ENCODE results near the gene ZCCHC2. TPM values are rescaled to one million over a fixed set of nuclear protein-coding genes. Genes with fewer than 3 reads are reported as not detected.

The ZCCHC2 gene
- total and polyA plus RNA-seq, 2 of the 8 experiments (the other 6 are each of a cell fraction or from before 2014, with no cell fraction given): 13.5 to 18.6 TPM

DNA sequence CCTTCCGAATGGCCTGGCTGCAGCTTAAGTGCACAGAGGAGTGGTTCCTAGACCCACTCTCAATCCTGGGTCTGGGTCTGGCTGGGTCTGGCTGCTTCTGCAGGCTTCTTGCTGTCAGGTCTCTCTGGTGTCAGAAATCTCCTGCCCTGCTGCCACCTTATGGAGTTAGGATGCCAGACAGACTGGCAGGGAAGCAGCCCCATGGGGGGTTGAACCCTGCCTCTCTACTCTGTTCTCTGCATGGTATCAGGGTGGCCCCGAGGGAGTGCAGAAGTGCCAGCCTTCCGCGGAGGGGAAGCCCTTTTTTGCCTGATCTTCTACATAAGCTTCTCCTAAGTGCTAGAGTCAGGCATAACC is 89.4 kb downstream of the ZCCHC2 start:
- Histone ChIP-seq H3K14ac (ENCODE audit: insufficient read length) (no peak overlapping the region), H3K4ac (replicated peaks; ENCODE audit: insufficient read length, low read depth, low read length) (no peak overlapping the region), H3K9ac (replicated peaks in 1 of 4; ENCODE audit: extremely low read depth in 1 of 4, low read depth in 3 of 4, low read length in 3 of 4) (no peak overlapping the region), H3K4me2 (ENCODE audit: insufficient read depth in 1 of 2, low read depth in 2 of 2, low read length in 2 of 2) (peak overlapping the region in 1 of 2 experiments; percentile 29; a peak in 2 of 4 replicates), H4K8ac (ENCODE audit: extremely low read depth, insufficient read depth, low read length) (0 out of 2 replicates have a peak overlapping the region, but pooled peaks have one; percentile 19), H3K9me3 (ENCODE audit: insufficient read depth in 2 of 2, low read depth in 1 of 2, low read length in 1 of 2) (no peaks in the 10 kb centered on the region), H3K23me2 (ENCODE audit: low read depth, low read length) (peaks cover 2% of the 10 kb centered on the region), H3K4me3 (ENCODE audit: extremely low read depth in 1 of 4, insufficient read depth in 2 of 4, low read depth in 3 of 4, low read length in 4 of 4) (no peak overlapping the region), H2AFZ (ENCODE audit: low read length) (peak overlapping the region; percentile 60), H2BK20ac (ENCODE audit: low read length) (no peak overlapping the region), H3K79me1 (ENCODE audit: low read depth, low read length) (no peaks in the 10 kb centered on the region), H2AK5ac (ENCODE audit: low read depth, low read length) (no peak overlapping the region), H2BK5ac (ENCODE audit: low read depth, low read length) (no peak overlapping the region), H3K79me2 (ENCODE audit: control insufficient read depth in 1 of 2, insufficient read depth in 2 of 2, low read length in 2 of 2) (no peaks in the 10 kb centered on the region), H3K36me3 (ENCODE audit: control insufficient read depth in 2 of 4, insufficient read depth in 4 of 4, low read length in 3 of 4) (no peaks in the 10 kb centered on the region), H3K56ac (replicated peaks; ENCODE audit: insufficient read length, low read depth, low read length) (no peak overlapping the region), H4K91ac (replicated peaks; ENCODE audit: insufficient read length, low read length) (peak overlapping the region; percentile 29), H3K27ac (ENCODE audit: low read depth, low read length) (no peak overlapping the region), H3K27me3 (replicated peaks in 1 of 4; ENCODE audit: control insufficient read depth in 3 of 4, extremely low read depth in 1 of 4, insufficient read depth in 3 of 4, low read length in 3 of 4) (peaks cover 0 to 3% (median 0%) of the 10 kb centered on the region in 4 experiments; a peak in 1 of 7 replicates), H4K20me1 (replicated peaks in 1 of 2; ENCODE audit: control insufficient read depth in 1 of 2, insufficient read depth in 2 of 2, low read length in 2 of 2) (no peaks in the 10 kb centered on the region), H2BK12ac (ENCODE audit: low read depth, low read length) (0 out of 2 replicates have a peak overlapping the region, but pooled peaks have one; percentile 71), H3K23ac (ENCODE audit: insufficient read length) (no peak overlapping the region), H3K4me1 (replicated peaks in 1 of 4; ENCODE audit: control insufficient read depth in 3 of 4, insufficient read depth in 4 of 4, low read length in 3 of 4) (peaks cover 10 to 24% (median 17%) of the 10 kb centered on the region in 4 experiments), H3K18ac (ENCODE audit: extremely low read depth, low read length) (no peak overlapping the region), H4K5ac (ENCODE audit: insufficient read length, low read depth, low read length) (no peak overlapping the region), H2BK120ac (replicated peaks; ENCODE audit: low read depth, low read length) (peak overlapping the region; percentile 6), H2BK15ac (ENCODE audit: low read length) (peak overlapping the region; percentile 65)
- CTCF ChIA-PET (ENCODE audit: partially characterized antibody): interaction anchor here (0.6 to 1.5 kb wide), 6 partner anchors 9 to 425 kb away, joined by 3 to 11 read pairs (median 4); partner anchors contain the start of genes PIGN and RELCH
- WGBS, 2 experiments (ENCODE audit: extremely low coverage in 1 of 2, insufficient coverage in 1 of 2, insufficient read length in 1 of 2, insufficient replicate concordance in 2 of 2, low coverage in 1 of 2, low lambda C conversion rate in 2 of 2, missing lambda C conversion rate in 1 of 2): 80% methylated on average over 4 of the region's 4 CpGs; no CpG with 5 or more reads in 1 of the 2 experiments
- POLR2A ChIA-PET (ENCODE audit: partially characterized antibody): interaction anchor here (1.6 kb wide), 1 partner anchor 16 kb away, joined by 7 read pairs; no protein-coding TSS in a partner anchor
- TF ChIP-seq JUN (IDR thresholded peaks at IDR 0.05; ENCODE audit: low read depth, low read length) (no peak), KDM5A (IDR thresholded peaks at IDR 0.05; ENCODE audit: low read length) (no peak), CREB1 (IDR thresholded peaks at IDR 0.05) (no peak)
- DNase-seq (ENCODE audit: low read depth in 1 of 2, low spot score in 2 of 2) (no peak), FAIRE-seq (no peak)
